OCI-LY7 (cell line): ENCODE results near the gene GTSE1.
"Not testable (repeated sequence)": the region's sequence is repeated elsewhere in the genome, so short reads cannot be mapped to it uniquely, and the experiment has no call there.

ENCODE experiments used
- EZH2phosphoT487 ChIP-seq: fragments of 200-600 bp; sonication (generic); IDR thresholded peaks from 2 replicates; pipeline ENCODE4 v1.6.1; 2018; ENCODE audit warnings: low read depth, borderline replicate concordance, mild to moderate bottlenecking, mixed run types, antibody characterized with exemption, low read length, moderate library complexity, mixed read lengths
- TF ChIP-seq, protein P1 (sequence below): fragments of 200-600 bp; sonication (generic); conservative IDR thresholded peaks from 2 replicates; pipeline ENCODE4 v1.5.1; 2014; ENCODE audit warnings: mild to moderate bottlenecking, antibody characterized with exemption, low read length, moderate library complexity, mixed read lengths

DNA sequence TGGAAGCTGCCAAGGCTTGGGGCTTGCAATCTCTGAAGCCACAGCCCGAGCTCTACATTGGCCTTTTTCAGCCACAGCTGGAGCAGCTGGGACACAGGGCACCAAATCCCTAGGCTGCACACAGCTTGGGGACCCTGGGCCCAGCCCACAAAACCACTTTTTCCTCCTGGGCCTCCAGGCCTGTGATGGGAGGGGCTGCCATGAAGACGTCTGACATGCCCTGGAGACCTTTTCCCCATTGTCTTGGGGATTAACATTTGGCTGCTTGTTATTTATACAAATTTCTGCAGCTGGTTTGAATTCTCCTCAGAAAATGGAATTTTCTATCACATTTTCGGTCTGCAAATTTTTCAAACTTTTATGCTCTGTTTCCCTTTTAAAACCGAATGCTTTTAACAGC is 31.0 kb upstream of the GTSE1 start:
- TF ChIP-seq, protein P1, sequence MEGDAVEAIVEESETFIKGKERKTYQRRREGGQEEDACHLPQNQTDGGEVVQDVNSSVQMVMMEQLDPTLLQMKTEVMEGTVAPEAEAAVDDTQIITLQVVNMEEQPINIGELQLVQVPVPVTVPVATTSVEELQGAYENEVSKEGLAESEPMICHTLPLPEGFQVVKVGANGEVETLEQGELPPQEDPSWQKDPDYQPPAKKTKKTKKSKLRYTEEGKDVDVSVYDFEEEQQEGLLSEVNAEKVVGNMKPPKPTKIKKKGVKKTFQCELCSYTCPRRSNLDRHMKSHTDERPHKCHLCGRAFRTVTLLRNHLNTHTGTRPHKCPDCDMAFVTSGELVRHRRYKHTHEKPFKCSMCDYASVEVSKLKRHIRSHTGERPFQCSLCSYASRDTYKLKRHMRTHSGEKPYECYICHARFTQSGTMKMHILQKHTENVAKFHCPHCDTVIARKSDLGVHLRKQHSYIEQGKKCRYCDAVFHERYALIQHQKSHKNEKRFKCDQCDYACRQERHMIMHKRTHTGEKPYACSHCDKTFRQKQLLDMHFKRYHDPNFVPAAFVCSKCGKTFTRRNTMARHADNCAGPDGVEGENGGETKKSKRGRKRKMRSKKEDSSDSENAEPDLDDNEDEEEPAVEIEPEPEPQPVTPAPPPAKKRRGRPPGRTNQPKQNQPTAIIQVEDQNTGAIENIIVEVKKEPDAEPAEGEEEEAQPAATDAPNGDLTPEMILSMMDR: not testable (repeated sequence)
- not testable (repeated sequence) for TF ChIP-seq EZH2phosphoT487
